Right atrium auricular region (tissue), 2 donors: ENCODE measurements around the gene CTAG1A. TPM values are rescaled to one million over a fixed set of nuclear protein-coding genes. Genes with fewer than 3 reads are reported as not detected.

ENCODE experiments used
- DNase-seq: peaks from one replicate; pipeline ENCODE4 v3.0.0-alpha.2; 2019; ENCODE audit warnings: low spot score
- H3K27ac ChIP-seq, 2 donors: fragments of 200-600 bp; sonication (generic); 1 replicate in 1 of 2; 2 replicates in 1 of 2; pipeline ENCODE4 v1.5.1; 2016 to 2019
- H3K27me3 ChIP-seq, 2 donors: fragments of 200-600 bp; sonication (generic); one replicate each; pipeline versions ENCODE4 v1.5.1 to v1.6.0; 2017 to 2019
- H3K36me3 ChIP-seq: fragments of 200-600 bp; sonication (generic); one replicate; pipeline ENCODE4 v1.5.1; 2016
- H3K4me1 ChIP-seq, 2 donors: fragments of 200-600 bp; sonication (generic); one replicate each; pipeline versions ENCODE4 v1.5.1 to v1.6.0; 2017 to 2019
- H3K4me3 ChIP-seq, 2 donors: fragments of 200-600 bp; sonication (generic); 1 replicate in 1 of 2; 2 replicates in 1 of 2; pipeline ENCODE4 v1.5.1; 2017 to 2019; ENCODE audit warnings: mild to moderate bottlenecking in 1 of 2, moderate library complexity in 1 of 2
- H3K9me3 ChIP-seq, 2 donors: fragments of 200-600 bp; sonication (generic); one replicate each; pipeline ENCODE4 v1.5.1; 2019
- total RNA-seq, 2 donors: library from RNA; depleted of rRNA; stranded (reverse); fragments of >200 nt; gene quantifications; one replicate each; pipeline ENCODE4 v1.1.0, GENCODE V29; 2016
- TF ChIP-seq, protein P1 (sequence below), 2 donors: fragments of 200-600 bp; sonication (generic); IDR thresholded peaks; one replicate each; pipeline ENCODE4 v1.5.1; 2019; ENCODE audit warnings: antibody characterized with exemption in 2 of 2

CTAG1A gene
- total RNA-seq, 2 donors from 2014 or later: not detected

DNA sequence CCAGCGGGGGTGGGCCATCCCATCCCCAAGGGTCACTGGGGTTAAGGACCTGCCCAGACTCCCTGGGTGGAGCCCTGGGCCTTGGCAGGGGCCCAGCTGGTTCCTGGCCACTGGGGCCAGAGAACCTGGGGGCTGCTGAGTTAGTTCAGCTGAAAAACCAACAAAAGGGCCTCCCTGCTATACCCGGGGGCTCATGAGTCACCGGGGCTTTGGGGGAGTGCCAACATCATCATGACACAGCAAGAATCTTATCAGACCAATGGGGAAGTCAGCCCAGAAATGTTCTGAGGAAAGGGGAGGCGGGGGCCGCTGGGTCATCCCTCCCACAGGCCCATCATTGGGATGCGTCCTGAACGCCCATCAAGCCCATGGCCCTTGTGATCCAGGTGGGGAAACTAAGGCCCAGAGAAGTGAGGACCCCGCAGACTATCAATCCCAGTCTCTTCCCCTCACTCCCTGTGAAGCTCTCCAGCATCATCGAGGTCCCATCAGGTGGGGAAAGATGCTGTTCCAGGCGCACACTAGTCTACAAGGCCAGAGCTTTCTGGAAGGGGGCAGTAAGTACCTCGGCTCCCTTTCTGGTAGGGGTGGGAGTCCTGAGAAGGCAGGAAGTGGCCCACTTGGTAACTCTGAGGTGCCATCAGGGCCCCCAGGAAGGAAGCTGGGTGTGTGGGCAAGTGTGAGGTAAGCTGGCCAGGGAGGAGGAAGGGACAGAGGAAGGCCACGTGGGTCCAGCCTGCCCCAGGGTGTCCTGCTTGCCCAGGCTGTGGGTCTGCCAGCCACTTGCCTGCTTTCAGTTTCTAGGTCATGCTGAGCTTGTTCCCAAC lies 42.8 kb upstream of the CTAG1A start:
- peak overlapping the region; percentile 76 to 88 for H3K27ac ChIP-seq
- H3K4me1 ChIP-seq: peaks cover 0 to 37% of the 10 kb centered on the region in 2 donors
- peak; percentile 95 for DNase-seq
- TF ChIP-seq, protein P1, sequence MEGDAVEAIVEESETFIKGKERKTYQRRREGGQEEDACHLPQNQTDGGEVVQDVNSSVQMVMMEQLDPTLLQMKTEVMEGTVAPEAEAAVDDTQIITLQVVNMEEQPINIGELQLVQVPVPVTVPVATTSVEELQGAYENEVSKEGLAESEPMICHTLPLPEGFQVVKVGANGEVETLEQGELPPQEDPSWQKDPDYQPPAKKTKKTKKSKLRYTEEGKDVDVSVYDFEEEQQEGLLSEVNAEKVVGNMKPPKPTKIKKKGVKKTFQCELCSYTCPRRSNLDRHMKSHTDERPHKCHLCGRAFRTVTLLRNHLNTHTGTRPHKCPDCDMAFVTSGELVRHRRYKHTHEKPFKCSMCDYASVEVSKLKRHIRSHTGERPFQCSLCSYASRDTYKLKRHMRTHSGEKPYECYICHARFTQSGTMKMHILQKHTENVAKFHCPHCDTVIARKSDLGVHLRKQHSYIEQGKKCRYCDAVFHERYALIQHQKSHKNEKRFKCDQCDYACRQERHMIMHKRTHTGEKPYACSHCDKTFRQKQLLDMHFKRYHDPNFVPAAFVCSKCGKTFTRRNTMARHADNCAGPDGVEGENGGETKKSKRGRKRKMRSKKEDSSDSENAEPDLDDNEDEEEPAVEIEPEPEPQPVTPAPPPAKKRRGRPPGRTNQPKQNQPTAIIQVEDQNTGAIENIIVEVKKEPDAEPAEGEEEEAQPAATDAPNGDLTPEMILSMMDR (IDR thresholded peaks at IDR 0.05): no peak
- H3K27me3 ChIP-seq: no peaks in the 10 kb centered on the region
- peak overlapping the region in 1 of 2 donors; percentile 1 for H3K4me3 ChIP-seq
- no peaks in the 10 kb centered on the region for H3K36me3 ChIP-seq
- H3K9me3 ChIP-seq: no peaks in the 10 kb centered on the region

DNA sequence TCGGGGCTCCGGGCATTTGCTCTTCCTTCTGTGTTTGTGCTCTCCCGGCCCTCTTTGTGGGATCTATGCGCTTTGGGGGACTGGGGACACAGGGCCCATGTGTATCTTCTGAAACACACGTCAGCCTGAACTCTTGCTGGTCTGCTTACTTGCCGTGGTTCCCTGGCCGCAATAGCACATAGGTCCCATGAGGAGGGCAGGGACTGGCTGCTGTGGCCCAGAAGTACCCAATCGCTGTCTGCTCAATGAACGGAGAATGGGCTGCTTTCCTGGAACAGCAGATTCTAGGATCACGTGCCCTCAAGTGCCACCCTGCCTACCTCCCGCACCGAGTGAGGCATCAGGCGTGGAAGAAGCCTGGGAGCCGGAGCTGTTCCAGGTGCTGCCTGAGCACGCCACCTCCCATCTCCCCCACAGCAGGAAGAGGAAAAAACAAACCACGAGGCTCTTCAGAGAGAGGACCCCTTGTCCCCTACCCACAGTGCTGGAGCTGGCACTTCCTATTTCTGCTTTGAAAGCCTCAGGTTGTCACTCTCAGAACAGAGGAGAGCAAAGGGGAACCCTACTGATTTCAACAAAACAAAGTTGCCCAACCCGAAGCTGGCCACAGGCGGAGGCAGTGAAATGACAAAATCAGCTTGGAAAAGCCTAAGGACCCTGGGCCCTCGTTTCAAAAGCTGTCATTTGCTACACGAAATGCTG lies 42.1 kb upstream of the CTAG1A start:
- no peak overlapping the region for H3K4me3 ChIP-seq
- DNase-seq: peak; percentile 66
- H3K36me3 ChIP-seq: no peaks in the 10 kb centered on the region
- peak overlapping the region; percentile 76 to 88 for H3K27ac ChIP-seq
- peaks cover 0 to 37% of the 10 kb centered on the region in 2 donors for H3K4me1 ChIP-seq
- TF ChIP-seq, protein P1 (IDR thresholded peaks at IDR 0.05): no peak
- no peaks in the 10 kb centered on the region for H3K27me3 ChIP-seq
- no peaks in the 10 kb centered on the region for H3K9me3 ChIP-seq

DNA sequence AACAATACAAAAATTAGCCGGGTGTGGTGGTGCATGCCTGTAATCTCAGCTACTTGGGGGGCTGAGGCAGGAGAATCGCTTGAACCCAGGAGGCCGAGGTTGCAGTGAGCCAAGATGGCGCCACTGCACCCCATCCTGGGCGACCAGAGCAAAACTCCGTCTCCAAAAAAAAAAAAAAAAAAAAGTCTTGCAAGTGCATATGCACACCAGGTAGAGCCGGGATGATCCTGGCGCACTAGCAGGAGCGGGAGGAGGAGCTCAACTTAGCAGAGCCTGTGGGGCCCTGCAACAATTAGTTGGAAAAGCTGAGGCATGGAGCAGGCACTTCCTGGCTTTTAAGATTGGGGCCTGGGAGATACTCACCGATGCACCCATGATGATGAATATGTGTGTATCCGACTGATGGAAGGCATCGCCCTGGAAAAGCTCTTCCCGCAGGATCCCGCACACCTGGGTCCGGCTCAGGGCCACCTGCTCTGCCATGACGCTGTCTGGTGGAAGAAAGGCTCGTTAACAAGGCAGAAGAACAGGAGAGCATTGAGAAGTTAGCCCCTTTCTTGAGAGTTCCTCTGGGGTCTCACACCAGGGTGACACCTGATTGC lies 39.2 kb upstream of the CTAG1A start:
- TF ChIP-seq, protein P1 (IDR thresholded peaks at IDR 0.05): no peak
- H3K4me3 ChIP-seq: peak overlapping the region in 1 of 2 donors; percentile 62
- peaks cover 0 to 44% of the 10 kb centered on the region in 2 donors for H3K4me1 ChIP-seq
- DNase-seq: no peak
- no peak overlapping the region for H3K27ac ChIP-seq
- no peaks in the 10 kb centered on the region for H3K27me3 ChIP-seq
- no peaks in the 10 kb centered on the region for H3K9me3 ChIP-seq
- no peaks in the 10 kb centered on the region for H3K36me3 ChIP-seq

DNA sequence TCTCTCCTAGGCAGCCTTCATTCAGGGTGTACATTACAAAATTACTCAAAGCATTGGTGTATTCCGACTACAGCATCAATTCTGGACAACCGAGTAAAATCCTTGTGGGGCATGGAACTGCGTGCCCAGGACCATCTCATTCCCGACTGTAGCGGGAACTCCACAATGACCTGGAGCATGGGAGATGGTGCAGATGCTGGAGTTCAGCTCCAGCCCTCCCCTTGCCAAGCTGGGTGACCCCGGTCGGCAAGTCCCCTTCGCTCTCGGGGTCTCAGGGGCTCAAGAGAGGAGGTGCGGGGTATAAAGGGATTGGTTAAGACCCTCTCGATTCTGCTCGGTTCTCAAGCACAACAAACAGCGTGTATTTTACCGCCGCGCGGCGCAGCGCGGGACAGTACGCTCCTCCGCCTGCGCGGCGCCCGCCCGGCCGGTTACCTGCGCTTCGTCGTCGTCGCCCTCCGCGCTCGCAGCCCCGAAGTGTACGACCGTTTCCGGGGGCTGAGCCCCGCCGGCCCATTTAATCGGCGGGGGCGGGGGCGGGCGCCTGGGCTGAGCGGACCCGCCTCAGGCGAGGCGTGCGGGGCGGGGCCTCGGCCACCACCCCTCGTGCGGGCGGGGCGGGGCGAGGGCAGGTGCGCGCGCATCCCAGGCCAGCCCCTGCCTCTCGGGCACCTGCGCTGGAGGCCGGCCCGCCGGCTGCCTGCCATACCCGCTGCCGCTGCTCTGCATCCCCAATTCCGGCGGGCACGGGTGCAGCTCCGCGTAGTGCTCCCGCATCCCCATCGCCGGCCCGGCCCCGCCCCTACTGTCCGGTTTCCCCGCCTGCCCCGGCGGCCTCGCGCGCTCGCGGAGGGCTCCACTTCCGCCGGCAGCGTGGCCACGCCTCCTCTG lies 38.3 kb upstream of the CTAG1A start, which contains the start of gene G6PD:
Gene G6PD (minus strand): TSS at position 493 of the 891 bp plus-strand sequence. CDS start 691 bp downstream, outside the sequence.
- Histone ChIP-seq H3K27ac (peak within 1 kb of the TSS; percentile 84 to 89), H3K27me3 (no peaks in the 10 kb centered on the region), H3K36me3 (no peaks in the 10 kb centered on the region), H3K4me3 (peak within 1 kb of the TSS; percentile 62 to 66), H3K4me1 (peaks cover 0 to 36% of the 10 kb centered on the region in 2 donors), H3K9me3 (no peaks in the 10 kb centered on the region)
- TF ChIP-seq, protein P1 (IDR thresholded peaks at IDR 0.05): peak in 1 of 2 donors; percentile 12
- peak; percentile 65 for DNase-seq
